Activated naive CD4-positive, alpha-beta T cell treated with anti-CD3 and anti-CD28 coated beads, Interleukin-2, amount 50 U/mL, for 16 hours (primary cell): ENCODE measurements around the gene MAPT.
A peak's percentile ranks its signal among the peaks of the same experiment; 100 is the strongest.

Experiments
- DNase-seq: peaks from one replicate; pipeline ENCODE4 v3.0.0-alpha.2; 2020

MAPT gene

DNA sequence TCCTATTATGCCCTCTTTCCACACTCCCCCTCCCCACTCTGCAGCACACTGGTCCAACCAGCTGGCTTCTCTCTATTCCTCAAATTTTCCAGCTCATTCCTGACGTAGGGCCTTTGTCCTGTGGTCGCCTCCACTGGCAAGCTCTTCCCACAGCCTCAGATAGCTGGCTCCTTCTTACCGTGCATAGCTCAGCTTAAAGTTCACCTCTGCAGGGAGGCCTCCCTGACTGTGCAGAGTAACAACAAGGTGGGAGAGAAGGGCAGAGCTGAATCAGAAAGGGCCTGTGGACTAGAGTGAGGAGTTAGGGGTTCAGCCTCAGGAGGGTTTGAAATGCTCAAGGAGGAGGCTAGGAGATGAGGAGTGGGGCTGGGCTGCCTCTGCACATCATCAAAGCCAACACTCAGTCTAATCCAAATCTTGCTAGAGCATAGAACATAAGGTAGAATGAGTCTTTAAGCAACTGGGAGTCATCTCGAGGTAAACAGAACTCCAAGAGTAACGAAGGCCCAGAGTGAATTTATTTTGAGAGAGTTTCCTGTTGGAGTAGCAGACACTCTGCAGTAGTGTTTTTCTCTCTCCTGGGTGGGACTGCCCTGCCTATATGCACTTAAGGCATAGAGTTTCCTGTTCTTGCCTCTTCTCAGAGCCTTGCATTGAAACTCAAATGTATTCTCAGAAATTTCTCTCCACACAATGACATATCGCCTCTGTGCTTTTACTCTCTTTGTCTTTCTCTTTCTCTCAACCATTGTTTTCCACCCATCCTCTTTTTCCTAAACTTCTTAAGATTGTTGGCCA is 30.3 kb upstream of the MAPT start:
- DNase-seq = no peak

GRCh38 chr17:45867171-45867570 is 27.2 kb upstream of the MAPT start:
- DNase-seq = no peak

- no peak for DNase-seq
Observed at GRCh38 chr17:45867702-45868101, 26.7 kb upstream of the MAPT start.

GRCh38 chr17:45868276-45868675 is 26.1 kb upstream of the MAPT start:
- DNase-seq = no peak

DNA sequence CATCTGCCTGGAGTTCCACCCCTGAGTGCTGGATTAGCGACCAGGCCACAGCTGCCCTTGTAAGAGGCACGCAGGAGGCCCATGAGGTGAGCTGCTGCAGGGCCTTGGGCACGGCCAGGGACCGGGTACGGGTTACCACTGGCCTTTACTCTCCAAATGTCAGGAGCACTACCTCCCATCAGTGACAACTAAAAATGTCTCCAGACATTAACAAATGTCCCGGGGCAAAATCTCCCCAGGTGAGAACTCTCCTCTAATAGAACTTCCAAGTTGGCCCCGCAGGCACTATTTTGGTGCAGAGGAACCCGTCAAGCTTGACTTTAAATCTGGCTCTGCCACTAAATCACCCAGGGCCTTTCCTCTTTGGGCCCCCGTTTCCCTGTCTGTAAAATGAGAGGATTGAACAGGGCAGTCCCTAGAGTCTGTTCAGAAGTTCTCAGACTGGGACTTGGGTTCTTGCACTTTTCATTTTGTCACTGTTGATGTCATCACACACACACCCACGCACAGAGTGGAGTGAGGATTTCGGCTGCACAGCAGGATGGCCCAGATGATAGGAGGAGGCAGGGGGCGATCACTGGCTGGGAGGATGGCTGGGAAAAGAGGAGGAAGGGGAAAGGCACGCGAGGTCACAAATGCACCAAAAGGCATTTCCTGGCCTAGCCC is 24.5 kb upstream of the MAPT start:
- no peak for DNase-seq

DNA sequence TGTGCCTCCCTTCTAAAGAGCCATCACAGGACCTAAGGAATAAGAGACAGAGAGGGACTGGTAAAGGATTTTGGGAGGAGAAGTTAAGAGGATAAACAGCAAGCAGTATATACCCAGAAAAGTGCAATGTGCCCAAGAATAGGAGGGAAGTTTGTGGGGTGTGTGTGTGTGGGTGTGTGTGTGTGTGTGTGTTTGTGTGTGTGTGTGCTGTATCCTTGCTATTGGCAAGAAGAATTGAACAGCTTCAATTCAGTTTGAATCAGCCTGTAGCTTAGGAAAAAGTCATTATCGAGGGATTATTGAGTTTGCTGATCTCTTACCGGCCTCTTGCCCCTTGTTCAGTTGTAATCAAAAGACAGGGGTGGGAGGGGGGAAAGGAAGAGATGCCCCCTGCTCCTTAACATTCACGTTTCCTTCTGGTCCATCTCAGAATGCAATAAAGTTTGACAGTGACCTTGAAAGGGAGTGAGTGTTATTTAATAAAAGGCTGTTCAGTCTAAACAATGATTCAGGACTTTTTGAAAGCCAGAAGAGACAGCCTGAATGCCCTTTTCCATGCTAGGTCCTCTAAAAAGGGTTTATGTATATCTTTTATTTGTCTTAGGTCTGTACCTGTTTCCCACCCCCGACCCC is 23.9 kb upstream of the MAPT start:
- DNase-seq = no peak

- no peak for DNase-seq
Observed at GRCh38 chr17:45871718-45872117, 22.6 kb upstream of the MAPT start.

- DNase-seq = no peak
Observed at GRCh38 chr17:45873728-45874127, 20.6 kb upstream of the MAPT start.

DNA sequence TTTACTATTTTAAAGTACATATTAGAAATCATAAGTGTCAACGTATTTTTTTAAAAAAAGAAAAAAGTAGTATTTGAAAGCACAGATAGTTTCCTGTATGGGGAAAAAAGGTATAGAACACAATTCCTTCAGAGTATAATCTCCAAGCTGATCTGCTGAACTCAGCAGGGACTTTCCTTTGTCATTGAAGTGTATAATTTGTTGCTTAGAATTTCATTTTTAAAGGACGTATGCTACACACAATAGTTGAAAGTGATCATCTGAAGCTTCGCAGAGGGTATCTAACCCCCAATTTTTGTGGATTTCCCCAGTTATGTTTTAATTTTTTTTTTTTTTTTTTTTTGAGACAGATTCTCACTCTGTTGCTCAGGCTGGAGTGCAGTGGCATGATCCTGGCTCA is 20.2 kb upstream of the MAPT start:
- DNase-seq = no peak

DNA sequence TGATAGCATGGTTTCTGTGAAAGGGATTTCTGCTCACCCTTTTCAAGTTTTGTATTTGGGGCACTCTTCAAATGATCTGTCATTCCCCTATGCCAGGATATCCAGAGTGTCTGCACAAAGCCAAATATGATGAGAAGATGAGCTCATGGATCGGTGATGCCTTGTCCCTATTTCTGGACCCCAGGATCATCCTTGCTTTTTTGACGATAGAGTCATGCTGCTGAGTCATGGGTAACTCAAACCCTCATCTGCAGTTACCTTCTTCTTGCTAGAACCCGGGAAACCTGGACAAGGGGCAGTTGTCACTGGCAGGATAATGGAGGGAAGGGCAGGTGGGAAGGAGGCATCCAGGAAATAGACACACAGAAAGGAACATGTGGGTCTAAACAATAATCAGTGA is 17.8 kb upstream of the MAPT start:
- no peak for DNase-seq

GRCh38 chr17:45877467-45877866 is 16.9 kb upstream of the MAPT start:
- DNase-seq = no peak

DNA sequence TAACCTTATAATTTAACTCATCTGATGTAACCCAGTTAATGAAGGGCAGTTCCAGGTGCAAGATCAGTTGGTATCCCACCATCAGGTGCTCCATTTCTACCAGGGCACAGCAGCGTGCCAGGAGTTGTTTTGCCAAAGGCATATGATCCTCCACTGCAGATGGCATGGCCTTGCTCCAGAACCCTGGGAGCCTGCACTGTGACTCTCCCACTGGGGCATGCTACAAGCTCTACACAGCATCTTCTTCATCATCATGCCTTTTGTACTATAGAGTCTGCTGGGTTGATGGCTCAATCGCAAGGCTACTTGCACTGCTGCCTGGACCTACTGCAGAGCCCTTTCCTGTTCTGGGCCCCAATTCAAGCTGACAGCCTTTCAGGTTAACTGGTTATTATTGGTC is 11.3 kb upstream of the MAPT start:
- no peak for DNase-seq

GRCh38 chr17:45886852-45887251 is 7.5 kb upstream of the MAPT start:
- DNase-seq = no peak

- no peak for DNase-seq
Observed at GRCh38 chr17:45888392-45888791, 6.0 kb upstream of the MAPT start.

GRCh38 chr17:45889579-45889978 is 4.8 kb upstream of the MAPT start:
- DNase-seq = no peak

GRCh38 chr17:45893725-45894021 is 681 bp upstream of the MAPT start:
- no peak for DNase-seq

- peak; percentile 34 for DNase-seq
Observed at GRCh38 chr17:45895304-45895968, 1.1 kb downstream of the MAPT start.

DNA sequence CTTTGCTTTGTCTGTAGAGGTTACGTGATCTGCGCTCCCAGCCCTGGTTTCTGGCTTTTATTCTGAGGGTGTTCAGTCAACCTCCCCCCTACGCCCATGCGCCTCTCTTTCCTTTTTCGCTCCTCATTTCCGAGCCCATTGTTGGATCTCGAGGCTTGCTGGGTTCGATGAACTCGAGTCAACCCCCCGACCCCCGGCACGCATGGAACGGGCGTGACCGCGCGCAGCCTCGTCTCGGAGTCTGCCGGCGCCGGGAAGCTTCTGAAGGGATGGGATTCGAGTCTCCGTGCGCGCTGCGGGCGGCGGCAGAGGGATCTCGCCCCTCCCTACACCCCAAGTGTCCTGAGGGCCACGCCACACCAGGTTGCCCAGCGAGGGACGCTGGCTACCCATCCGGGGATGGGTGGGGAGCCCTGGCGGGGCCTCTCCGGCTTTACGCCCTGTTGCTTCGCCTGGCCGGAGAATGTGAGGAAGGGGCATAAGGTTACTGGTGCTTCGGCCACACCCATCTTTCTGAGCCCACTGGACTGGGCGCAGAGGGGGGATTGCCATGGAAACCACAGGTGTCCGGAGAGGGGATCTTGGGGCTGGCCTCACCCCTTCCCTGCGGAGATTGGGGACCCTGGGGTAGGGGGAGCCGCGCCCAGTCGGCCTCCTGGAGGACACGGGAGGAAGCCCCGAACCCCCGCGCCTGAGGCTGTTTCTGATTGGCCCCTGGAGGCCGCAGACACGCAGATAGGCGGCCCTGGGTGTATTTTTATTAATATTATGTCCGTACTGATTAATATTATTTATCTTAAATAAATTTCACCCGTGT is 1.8 kb downstream of the MAPT start:
- DNase-seq = no peak

DNA sequence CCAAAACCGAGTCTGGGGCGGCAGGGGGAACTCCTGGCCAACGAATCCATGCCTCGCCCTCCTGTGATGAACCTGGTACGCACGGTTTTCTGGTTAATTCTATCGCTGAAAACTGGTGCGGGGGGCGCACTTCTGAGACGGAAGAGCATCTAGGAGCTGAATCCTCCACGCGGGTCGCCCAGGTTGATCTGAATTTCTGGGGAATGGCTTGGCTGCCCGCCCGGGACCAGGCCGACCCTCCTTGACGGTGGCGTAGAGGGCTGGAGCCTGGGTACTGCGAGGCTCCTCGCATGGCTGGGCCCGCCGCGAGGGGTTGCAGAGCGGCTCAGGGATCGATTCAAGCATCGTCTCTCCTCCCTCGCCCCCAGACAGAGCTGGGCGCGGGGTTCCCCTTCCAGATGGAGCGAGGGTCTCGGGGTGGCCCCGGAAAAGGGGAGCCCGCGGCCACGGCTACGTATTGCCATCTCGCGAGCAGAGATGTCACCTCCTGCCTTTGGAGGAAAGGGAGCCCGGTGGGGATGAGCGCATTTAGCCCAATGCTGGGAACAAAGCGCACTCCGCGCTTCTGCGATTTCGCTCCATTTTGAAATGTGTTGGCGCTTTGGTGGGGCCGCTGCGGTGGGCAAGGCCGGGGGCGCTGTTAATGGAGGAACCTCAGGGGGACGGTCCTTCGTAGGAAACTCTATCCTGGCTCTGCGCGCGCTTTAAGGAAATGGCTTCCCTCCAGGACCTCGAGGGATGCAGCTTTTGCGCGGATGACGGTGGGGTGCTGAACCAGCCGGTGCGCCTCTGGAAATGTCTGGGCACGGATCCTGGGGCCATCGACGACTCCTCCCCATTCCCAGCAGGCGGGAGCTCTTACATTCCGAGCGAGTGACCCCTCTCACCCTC is 2.7 kb downstream of the MAPT start:
- DNase-seq = no peak

- no peak for DNase-seq
Observed at GRCh38 chr17:45900136-45900535, 5.8 kb downstream of the MAPT start.

- DNase-seq = no peak
Observed at GRCh38 chr17:45900723-45901415, 6.5 kb downstream of the MAPT start.
